IMR-90 (cell line): ENCODE measurements around the gene PLB1. TPM values are rescaled to one million over a fixed set of nuclear protein-coding genes. Genes with fewer than 3 reads are reported as not detected.

Source experiments
- ATAC-seq: fragments of 200-7000 bp; cut with Tn5 transposase; 2 replicates; pipeline ENCODE4 v1.9.1; 2020; ENCODE audit warnings: low read depth, mild to moderate bottlenecking, moderate library complexity
- BruUV-seq: library from RNA; stranded (reverse); fragments of 400-500 nt; replicated peaks from 2 replicates; lab custom pipeline; 2021; lab: Mats Ljungman, UMichigan
- CTCF ChIA-PET: fragments of 300-600 bp; formaldehyde crosslinking; extraction: SDS; loops from one replicate; lab custom pipeline; 2021; ENCODE audit warnings: antibody characterized with exemption; lab: Yijun Ruan, JAX
- POLR2A ChIA-PET: fragments of 300-600 bp; sonication (Branson Sonifier 250); formaldehyde crosslinking; loops from one replicate; lab custom pipeline; 2022; ENCODE audit warnings: antibody characterized with exemption; ENCODE audit not compliant: unreplicated experiment; lab: Charles Lee
- DNase-seq: peaks from one replicate; pipeline ENCODE4 v3.0.0; 2013
- H2AFZ ChIP-seq: replicated peaks from 2 replicates; pipeline ENCODE3; 2013; ENCODE audit warnings: low read length, mild to moderate bottlenecking; ENCODE audit not compliant: poor library complexity
- H2AK5ac ChIP-seq: 2 replicates; pipeline ENCODE4 v1.6.1; 2013; ENCODE audit warnings: low read depth, low read length, inconsistent platforms
- H2AK9ac ChIP-seq: replicated peaks from 2 replicates; pipeline ENCODE3; 2013; ENCODE audit warnings: mild to moderate bottlenecking, low read depth, low read length, moderate library complexity; ENCODE audit not compliant: poor library complexity
- H2BK120ac ChIP-seq: 2 replicates; pipeline ENCODE4 v1.6.1; 2013; ENCODE audit warnings: low read depth, low read length, inconsistent platforms
- H2BK15ac ChIP-seq: 3 replicates; pipeline ENCODE4 v1.6.1; 2013; ENCODE audit warnings: low read depth, low read length, inconsistent platforms
- H2BK20ac ChIP-seq: 2 replicates; pipeline ENCODE4 v1.6.1; 2013; ENCODE audit warnings: low read depth, mild to moderate bottlenecking, inconsistent platforms, low read length, moderate library complexity
- H2BK5ac ChIP-seq: 2 replicates; pipeline ENCODE4 v1.6.1; 2013; ENCODE audit warnings: mild to moderate bottlenecking, low read depth, low read length, inconsistent platforms; ENCODE audit not compliant: poor library complexity, severe bottlenecking
- H3K14ac ChIP-seq: replicated peaks from 2 replicates; pipeline ENCODE4 v1.6.1; 2013; ENCODE audit warnings: low read depth, low read length, inconsistent platforms
- H3K18ac ChIP-seq: 2 replicates; pipeline ENCODE4 v1.6.1; 2013; ENCODE audit warnings: low read depth, low read length, control low read depth
- H3K23ac ChIP-seq: 2 replicates; pipeline ENCODE4 v1.6.1; 2013; ENCODE audit warnings: low read depth, low read length, inconsistent platforms
- H3K27ac ChIP-seq: 2 replicates; pipeline ENCODE4 v1.5.1; 2013; ENCODE audit warnings: mild to moderate bottlenecking, control low read depth, low read length; ENCODE audit not compliant: insufficient read depth
- H3K27me3 ChIP-seq: 2 replicates; pipeline ENCODE4 v1.6.1; 2013; ENCODE audit warnings: low read length; ENCODE audit not compliant: control insufficient read depth, insufficient read depth
- H3K36me3 ChIP-seq: 2 replicates; pipeline ENCODE4 v1.6.1; 2013; ENCODE audit warnings: low read length, mixed read lengths; ENCODE audit not compliant: control insufficient read depth, insufficient read depth
- H3K4ac ChIP-seq: 2 replicates; pipeline ENCODE4 v1.6.1; 2013; ENCODE audit warnings: low read depth, low read length, inconsistent platforms
- H3K4me1 ChIP-seq: 2 replicates; pipeline ENCODE4 v1.6.1; 2013; ENCODE audit warnings: low read length, mixed read lengths; ENCODE audit not compliant: control insufficient read depth, insufficient read depth
- H3K4me2 ChIP-seq: 2 replicates; pipeline ENCODE4 v1.6.1; 2013; ENCODE audit warnings: low read depth, mild to moderate bottlenecking, control low read depth, low read length, moderate library complexity
- H3K4me3 ChIP-seq: 2 replicates; pipeline ENCODE4 v1.5.1; 2013; ENCODE audit warnings: low read depth, mild to moderate bottlenecking, control low read depth, low read length, moderate library complexity; ENCODE audit not compliant: insufficient read depth
- H3K56ac ChIP-seq: 2 replicates; pipeline ENCODE4 v1.6.1; 2013; ENCODE audit warnings: low read length, inconsistent platforms; ENCODE audit not compliant: insufficient read depth; ENCODE audit errors: extremely low read depth
- H3K79me1 ChIP-seq, 2 experiments: 2 replicates each; pipeline ENCODE4 v1.6.1; 2013; ENCODE audit warnings: low read length in 2 of 2, inconsistent platforms in 1 of 2, low read depth in 1 of 2
- H3K9ac ChIP-seq: 2 replicates; pipeline ENCODE4 v1.6.1; 2013; ENCODE audit warnings: low read depth, low read length, control low read depth
- H3K9me1 ChIP-seq: 2 replicates; pipeline ENCODE4 v1.6.1; 2013; ENCODE audit warnings: low read length, inconsistent platforms; ENCODE audit not compliant: insufficient read depth
- H3K9me3 ChIP-seq: 2 replicates; pipeline ENCODE4 v1.6.1; 2013; ENCODE audit warnings: low read length; ENCODE audit not compliant: control insufficient read depth, insufficient read depth
- H4K20me1 ChIP-seq: 2 replicates; pipeline ENCODE4 v1.6.1; 2013; ENCODE audit warnings: low read length, inconsistent platforms; ENCODE audit not compliant: insufficient read depth
- H4K5ac ChIP-seq: 2 replicates; pipeline ENCODE4 v1.6.1; 2013; ENCODE audit warnings: mild to moderate bottlenecking, low read depth, low read length, control low read depth
- H4K8ac ChIP-seq, 2 experiments: 2 replicates each; pipeline ENCODE4 v1.6.1; 2013; ENCODE audit warnings: low read depth in 2 of 2, low read length in 2 of 2, control low read depth in 1 of 2, inconsistent platforms in 1 of 2
- H4K91ac ChIP-seq: 2 replicates; pipeline ENCODE4 v1.6.1; 2013; ENCODE audit warnings: low read depth, low read length, inconsistent platforms; ENCODE audit not compliant: insufficient read depth
- MXI1 ChIP-seq: IDR thresholded peaks from 2 replicates; pipeline ENCODE4 v1.6.1; 2012; ENCODE audit warnings: low read depth, mild to moderate bottlenecking, low read length, moderate library complexity, borderline replicate concordance
- SMC3 ChIP-seq: fragments of 150-350 bp; IDR thresholded peaks from 2 replicates; pipeline ENCODE4 v1.6.1; 2016; ENCODE audit warnings: low read depth, mild to moderate bottlenecking, antibody characterized with exemption, low read length, moderate library complexity
- WGBS, 2 experiments: methylation state at CpG; one replicate each; pipeline versions ENCODE4 v1.1.5 to v1.1.7; 2013; ENCODE audit warnings: missing lambda C conversion rate in 2 of 2; ENCODE audit not compliant: insufficient read length in 1 of 2; ENCODE audit errors: extremely low coverage in 2 of 2; 5-methylcytosine and 5-hydroxymethylcytosine counted together
- dilution Hi-C: fragments of 300-500 bp; cut with HindIII; formaldehyde crosslinking; loops from one replicate; pipeline ENCODE4 v1.14.3; 2018; ENCODE audit warnings: low sequenced_read_pairs; ENCODE audit not compliant: unreplicated experiment
- in situ Hi-C: fragments of 300-500 bp; cut with MboI; formaldehyde crosslinking; loops from 3 replicates; pipeline ENCODE4 v1.14.3; 2019; ENCODE audit warnings: low sequenced_read_pairs, inconsistent platforms, mixed read lengths
- intact Hi-C: fragments of 100-400 bp; cut with micrococcal nuclease; formaldehyde crosslinking; loops from 2 replicates; pipeline ENCODE4 v1.10.0; 2022
- polyA plus RNA-seq, 3 experiments: library from polyadenylated mRNA; depleted of rRNA; stranded (reverse); fragments of >200 nt; gene quantifications; 2 replicates each; pipeline ENCODE4 v1.2.3, GENCODE V29; 2012; ENCODE audit warnings: low replicate concordance in 1 of 3
- total RNA-seq: library from RNA; depleted of rRNA; stranded (reverse); fragments of >200 nt; gene quantifications from 2 replicates; pipeline ENCODE4 v1.2.3, GENCODE V29; 2012
- TF ChIP-seq, protein P1 (sequence below): conservative IDR thresholded peaks from 2 replicates; pipeline ENCODE4 v1.5.1; 2012; ENCODE audit warnings: mild to moderate bottlenecking, low read depth, low read length, improper control_type of control experiment

Gene PLB1
- total and polyA plus RNA-seq, 2 of the 4 experiments (the other 2 are of a cell fraction), result 0.74 to 0.90 TPM

DNA sequence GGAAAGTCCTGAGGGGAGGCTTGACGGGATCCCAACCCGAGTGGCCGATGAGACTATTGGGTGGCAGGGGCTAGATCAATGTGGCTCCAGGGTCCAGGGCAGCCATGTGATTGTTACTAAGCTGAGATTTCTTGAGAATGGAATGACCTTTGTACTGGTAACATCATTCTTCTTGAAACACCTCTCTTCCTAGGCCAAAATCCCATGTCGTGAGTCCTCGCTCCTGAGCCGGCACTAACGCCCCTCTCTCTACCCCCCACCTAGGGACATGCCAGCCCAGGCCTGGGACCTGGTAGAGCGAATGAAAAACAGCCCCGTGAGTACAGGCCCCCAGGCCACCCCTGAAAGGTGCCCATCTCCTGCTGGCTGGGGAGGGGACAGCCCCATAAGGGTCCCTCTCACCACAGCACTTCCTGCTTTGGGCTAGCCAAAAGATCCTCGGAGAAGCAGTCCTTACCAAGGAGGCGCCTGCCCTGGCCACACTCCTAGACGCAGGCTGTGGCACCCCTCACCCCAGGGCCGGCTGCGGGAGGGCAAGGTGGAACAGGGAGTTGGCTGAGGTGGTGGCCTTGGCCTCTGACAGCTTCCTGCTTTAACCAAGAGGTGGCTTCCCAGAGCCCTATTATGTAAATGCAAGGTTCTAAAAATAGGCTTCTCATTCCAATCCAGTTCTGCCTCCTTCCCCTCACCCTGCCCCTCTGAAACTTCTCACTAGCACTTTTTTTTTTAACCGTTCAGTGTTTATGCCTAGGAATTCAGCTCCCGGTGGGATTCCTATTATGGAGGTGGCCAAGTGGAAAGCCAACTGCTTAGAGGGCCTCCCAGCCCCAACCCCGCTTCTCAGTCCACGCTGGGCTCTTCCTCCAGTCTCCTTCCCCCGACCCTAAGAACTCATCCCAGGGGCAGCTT lies 129.2 kb downstream of the PLB1 start:
- Histone ChIP-seq H3K4me1 (peaks cover 33% of the 10 kb centered on the region), H4K8ac (peak overlapping the region; percentile 15 to 66; a peak in 2 of 4 replicates), H2BK15ac (peak overlapping the region; percentile 66; the same call in 1 of the 3 replicates), H3K27ac (peak overlapping the region; percentile 48), H3K56ac (no peak overlapping the region), H2AFZ (peak overlapping the region; percentile 88), H2BK20ac (peak overlapping the region; percentile 77; the same call in 1 of the 2 replicates), H3K23ac (peak overlapping the region; percentile 28; the same call in 1 of the 2 replicates), H3K79me1 (peaks cover 0 to 6% of the 10 kb centered on the region in 2 experiments; a peak in 1 of 4 replicates), H3K4me2 (peak overlapping the region; percentile 3; the same call in 1 of the 2 replicates), H2AK5ac (peak overlapping the region; percentile 70), H3K9me1 (peaks cover 31% of the 10 kb centered on the region), H2AK9ac (peak overlapping the region; percentile 73), H3K18ac (peak overlapping the region; percentile 53), H3K27me3 (no peaks in the 10 kb centered on the region), H3K14ac (peak overlapping the region; percentile 79), H4K20me1 (no peaks in the 10 kb centered on the region), H4K5ac (peak overlapping the region; percentile 80), H3K36me3 (no peaks in the 10 kb centered on the region), H3K4ac (peak overlapping the region; percentile 95), H2BK5ac (peak overlapping the region; percentile 70), H4K91ac (peak overlapping the region; percentile 72), H3K9me3 (no peaks in the 10 kb centered on the region), H3K9ac (no peak overlapping the region), H2BK120ac (peak overlapping the region; percentile 88), H3K4me3 (no peak overlapping the region)
- DNase-seq (peak; percentile 63), ATAC-seq (peak; percentile 38)
- intact Hi-C loops, result no loop called here
- in situ Hi-C loops, result no loop called here
- no TSS peak for BruUV-seq
- dilution Hi-C loops, result no loop called here
- CTCF ChIA-PET, result interaction anchor here (1.0 kb wide), 1 partner anchor 127 kb away, joined by 3 read pairs; the partner anchor contains the start of gene PPP1CB
- POLR2A ChIA-PET, result interaction anchor here (0.7 kb wide), 1 partner anchor 38 kb away, joined by 3 read pairs; no protein-coding TSS in a partner anchor
- 88% methylated on average over 3 of the region's 19 CpGs; no CpG with 5 or more reads in 1 of the 2 experiments for WGBS, 2 experiments
- TF ChIP-seq MXI1, result no peak
- TF ChIP-seq, protein P1, sequence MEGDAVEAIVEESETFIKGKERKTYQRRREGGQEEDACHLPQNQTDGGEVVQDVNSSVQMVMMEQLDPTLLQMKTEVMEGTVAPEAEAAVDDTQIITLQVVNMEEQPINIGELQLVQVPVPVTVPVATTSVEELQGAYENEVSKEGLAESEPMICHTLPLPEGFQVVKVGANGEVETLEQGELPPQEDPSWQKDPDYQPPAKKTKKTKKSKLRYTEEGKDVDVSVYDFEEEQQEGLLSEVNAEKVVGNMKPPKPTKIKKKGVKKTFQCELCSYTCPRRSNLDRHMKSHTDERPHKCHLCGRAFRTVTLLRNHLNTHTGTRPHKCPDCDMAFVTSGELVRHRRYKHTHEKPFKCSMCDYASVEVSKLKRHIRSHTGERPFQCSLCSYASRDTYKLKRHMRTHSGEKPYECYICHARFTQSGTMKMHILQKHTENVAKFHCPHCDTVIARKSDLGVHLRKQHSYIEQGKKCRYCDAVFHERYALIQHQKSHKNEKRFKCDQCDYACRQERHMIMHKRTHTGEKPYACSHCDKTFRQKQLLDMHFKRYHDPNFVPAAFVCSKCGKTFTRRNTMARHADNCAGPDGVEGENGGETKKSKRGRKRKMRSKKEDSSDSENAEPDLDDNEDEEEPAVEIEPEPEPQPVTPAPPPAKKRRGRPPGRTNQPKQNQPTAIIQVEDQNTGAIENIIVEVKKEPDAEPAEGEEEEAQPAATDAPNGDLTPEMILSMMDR, result 0 out of 2 replicates have a peak, but pooled peaks have one; percentile 3
- no peak for TF ChIP-seq SMC3
